ENCODE data around the gene XRCC6. TPM values are rescaled to one million over a fixed set of nuclear protein-coding genes. Genes with fewer than 3 reads are reported as not detected.
"Not testable (repeated sequence)": the region's sequence is repeated elsewhere in the genome, so short reads cannot be mapped to it uniquely, and the experiment has no call there.

XRCC6 gene
- total and polyA plus RNA-seq, 2 donors: 126 to 371 TPM

DNA sequence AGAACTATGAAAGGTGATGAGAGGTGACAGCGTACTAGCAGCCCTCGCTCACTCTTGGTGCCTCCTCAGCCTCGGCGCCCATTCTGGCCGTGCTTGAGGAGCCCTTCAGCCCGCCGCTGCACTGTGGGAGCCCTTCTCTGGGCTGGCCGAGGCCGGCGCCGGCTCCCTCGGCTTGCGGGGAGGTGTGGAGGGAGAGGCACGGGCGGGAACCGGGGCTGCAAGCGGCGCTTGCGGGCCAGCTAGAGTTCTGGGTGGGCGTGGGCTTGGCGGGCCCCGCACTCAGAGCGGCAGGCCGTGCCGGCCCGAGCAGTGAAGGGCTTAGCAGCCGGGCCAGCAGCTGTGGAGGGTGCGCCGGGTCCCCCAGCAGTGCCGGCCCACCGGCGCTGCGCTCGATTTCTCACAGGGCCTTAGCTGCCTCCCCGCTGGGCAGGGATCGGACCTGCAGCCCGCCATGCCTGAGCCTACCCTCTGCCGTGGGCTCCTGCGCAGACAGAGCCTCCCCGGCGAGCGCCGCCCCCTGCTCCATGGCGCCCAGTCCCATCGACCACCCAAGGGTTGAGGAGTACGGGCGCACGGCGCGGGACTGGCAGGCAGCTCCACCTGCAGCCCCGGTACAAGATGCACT is 27.6 kb upstream of the XRCC6 start:
- H3K27me3 ChIP-seq (ENCODE audit: control insufficient read depth in 2 of 2, insufficient read depth in 1 of 2, low read length in 1 of 2); H3K4me3 ChIP-seq (ENCODE audit: low read length in 2 of 2); H3K9me3 ChIP-seq (ENCODE audit: control insufficient read depth in 2 of 2, insufficient read depth in 1 of 2, low read length in 1 of 2); H3K27ac ChIP-seq (ENCODE audit: low read depth in 1 of 2, low read length in 1 of 2); H3K36me3 ChIP-seq (ENCODE audit: control insufficient read depth in 2 of 2, insufficient read depth in 2 of 2, low read length in 1 of 2); DNase-seq (ENCODE audit: low read depth in 6 of 9, low spot score in 9 of 9): not testable (repeated sequence)
- H3K4me1 ChIP-seq (ENCODE audit: control insufficient read depth in 2 of 2, insufficient read depth in 2 of 2, low read length in 2 of 2): peaks cover 7 to 17% of the 10 kb centered on the region in 2 donors
- WGBS: 99% methylated on average over 51 of the region's 51 CpGs

DNA sequence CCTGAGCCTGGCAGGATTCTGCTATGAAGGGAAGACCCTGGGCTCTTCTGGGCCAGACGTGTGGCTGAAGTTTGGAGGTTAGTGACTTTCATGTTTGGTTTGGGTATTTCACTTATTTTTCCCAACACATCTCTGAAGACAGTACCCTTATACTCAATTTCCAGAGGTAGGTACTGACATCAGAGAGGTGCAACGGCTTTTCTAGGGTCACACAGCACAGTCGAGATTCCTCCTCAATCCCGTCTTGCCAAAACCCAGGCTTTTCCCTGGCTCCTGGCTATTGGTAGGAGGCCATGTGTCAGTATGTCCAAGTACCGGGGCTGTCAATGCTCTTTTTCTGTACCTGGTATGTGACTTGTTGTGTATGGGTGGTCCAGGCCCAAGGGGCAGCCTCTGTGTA is 25.4 kb upstream of the XRCC6 start:
- H3K36me3 ChIP-seq (ENCODE audit: control insufficient read depth in 2 of 2, insufficient read depth in 2 of 2, low read length in 1 of 2): peaks cover 9 to 16% of the 10 kb centered on the region in 2 donors
- no peak overlapping the region for H3K4me3 ChIP-seq (ENCODE audit: low read length in 2 of 2)
- no peaks in the 10 kb centered on the region for H3K27me3 ChIP-seq (ENCODE audit: control insufficient read depth in 2 of 2, insufficient read depth in 1 of 2, low read length in 1 of 2)
- H3K9me3 ChIP-seq (ENCODE audit: control insufficient read depth in 2 of 2, insufficient read depth in 1 of 2, low read length in 1 of 2): no peaks in the 10 kb centered on the region
- no peaks in the 10 kb centered on the region for H3K4me1 ChIP-seq (ENCODE audit: control insufficient read depth in 2 of 2, insufficient read depth in 2 of 2, low read length in 2 of 2)
- WGBS: 98% methylated on average over 5 of the region's 5 CpGs
- no peak for DNase-seq (ENCODE audit: low read depth in 6 of 9, low spot score in 9 of 9)
- H3K27ac ChIP-seq (ENCODE audit: low read depth in 1 of 2, low read length in 1 of 2): no peak overlapping the region

DNA sequence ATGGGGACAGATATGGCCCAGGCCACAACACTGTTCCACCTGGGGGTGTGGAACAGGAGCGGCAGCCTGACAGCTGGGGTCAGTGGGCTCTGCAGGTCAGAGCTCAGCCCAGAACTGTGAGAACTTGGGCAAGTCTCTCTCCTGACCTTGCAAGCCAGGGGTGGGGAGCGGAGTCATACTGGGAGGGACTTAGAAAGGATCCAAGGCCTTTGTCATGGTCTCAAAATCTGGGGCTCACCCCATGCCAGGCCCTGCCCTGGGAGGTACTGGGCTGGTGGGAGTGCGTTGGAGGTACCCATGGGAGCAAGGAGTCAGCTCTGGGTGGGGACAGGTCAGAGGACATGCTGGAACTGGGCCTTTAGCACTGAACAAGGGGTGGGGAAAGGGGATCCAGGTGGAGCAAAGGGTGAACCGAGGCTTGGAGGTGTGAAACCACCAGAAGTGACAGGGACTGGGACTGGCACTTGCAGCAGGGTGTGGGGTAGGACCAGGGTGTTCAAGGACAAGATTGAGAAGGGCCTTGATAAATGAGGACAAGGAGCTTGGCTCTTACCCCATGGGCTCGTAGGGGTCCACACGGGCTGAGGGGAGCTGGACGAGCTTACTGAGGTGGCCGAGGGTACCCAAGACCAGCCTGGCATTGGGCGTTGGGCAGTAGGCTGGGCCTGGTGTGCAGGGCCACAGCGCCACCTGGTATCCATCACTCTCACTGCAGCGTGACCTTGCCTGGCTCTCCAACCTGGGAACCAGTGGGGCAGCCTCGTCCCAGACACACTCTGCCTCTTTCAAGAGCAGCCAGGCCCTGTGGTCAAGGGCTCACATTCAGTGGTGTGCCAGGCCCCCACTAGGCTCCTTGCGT is 24.1 kb upstream of the XRCC6 start:
- peak in 2 of 9 donors; percentile 21 to 35 for DNase-seq (ENCODE audit: low read depth in 6 of 9, low spot score in 9 of 9)
- H3K4me3 ChIP-seq (ENCODE audit: low read length in 2 of 2): no peak overlapping the region
- 71% methylated on average over 13 of the region's 13 CpGs for WGBS
- H3K27ac ChIP-seq (ENCODE audit: low read depth in 1 of 2, low read length in 1 of 2): no peak overlapping the region
- H3K9me3 ChIP-seq (ENCODE audit: control insufficient read depth in 2 of 2, insufficient read depth in 1 of 2, low read length in 1 of 2): no peaks in the 10 kb centered on the region
- no peaks in the 10 kb centered on the region for H3K4me1 ChIP-seq (ENCODE audit: control insufficient read depth in 2 of 2, insufficient read depth in 2 of 2, low read length in 2 of 2)
- no peaks in the 10 kb centered on the region for H3K27me3 ChIP-seq (ENCODE audit: control insufficient read depth in 2 of 2, insufficient read depth in 1 of 2, low read length in 1 of 2)
- peaks cover 13 to 27% of the 10 kb centered on the region in 2 donors for H3K36me3 ChIP-seq (ENCODE audit: control insufficient read depth in 2 of 2, insufficient read depth in 2 of 2, low read length in 1 of 2)

DNA sequence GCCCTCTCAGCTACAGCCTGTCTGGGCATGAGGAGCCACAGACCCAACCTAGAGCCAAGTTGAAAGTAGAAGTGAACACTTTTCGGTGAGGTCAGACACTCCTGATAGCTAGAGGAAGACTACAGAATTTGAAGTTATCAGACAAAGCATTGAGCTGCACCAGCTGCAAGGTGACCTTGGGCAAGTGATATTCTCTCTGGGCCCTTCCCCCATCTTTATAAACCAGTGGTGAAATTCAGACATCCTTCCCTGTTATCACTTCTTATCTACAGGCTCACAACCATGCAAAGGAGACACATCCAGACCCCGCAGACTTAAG is 23.5 kb upstream of the XRCC6 start:
- Histone ChIP-seq H3K4me1 (ENCODE audit: control insufficient read depth in 2 of 2, insufficient read depth in 2 of 2, low read length in 2 of 2) (no peaks in the 10 kb centered on the region), H3K36me3 (ENCODE audit: control insufficient read depth in 2 of 2, insufficient read depth in 2 of 2, low read length in 1 of 2) (peaks cover 18 to 33% of the 10 kb centered on the region in 2 donors), H3K27ac (ENCODE audit: low read depth in 1 of 2, low read length in 1 of 2) (no peak overlapping the region), H3K4me3 (ENCODE audit: low read length in 2 of 2) (no peak overlapping the region), H3K9me3 (ENCODE audit: control insufficient read depth in 2 of 2, insufficient read depth in 1 of 2, low read length in 1 of 2) (no peaks in the 10 kb centered on the region), H3K27me3 (ENCODE audit: control insufficient read depth in 2 of 2, insufficient read depth in 1 of 2, low read length in 1 of 2) (no peaks in the 10 kb centered on the region)
- no peak for DNase-seq (ENCODE audit: low read depth in 6 of 9, low spot score in 9 of 9)
- WGBS: 96% methylated on average over 2 of the region's 2 CpGs

DNA sequence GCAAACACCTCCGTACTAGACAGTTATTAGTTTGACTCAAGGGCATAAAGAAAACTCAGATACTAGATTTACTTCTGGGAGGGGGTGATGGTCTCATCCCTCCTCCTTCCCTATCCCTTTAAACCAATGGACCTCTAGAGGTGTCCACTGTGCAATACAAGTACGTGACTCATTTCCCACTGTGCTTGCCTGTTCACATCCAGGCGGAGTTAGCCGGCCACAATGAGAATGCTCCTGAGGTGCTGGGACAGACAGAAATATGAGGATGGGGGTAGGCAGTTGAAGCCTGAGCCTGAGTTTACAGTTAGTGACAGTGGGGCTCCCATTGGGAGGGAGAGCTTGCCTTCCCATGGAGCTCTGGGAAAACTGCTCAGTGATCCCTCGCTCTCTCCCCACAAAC is 23.0 kb upstream of the XRCC6 start:
- DNase-seq (ENCODE audit: low read depth in 6 of 9, low spot score in 9 of 9): no peak
- no peaks in the 10 kb centered on the region for H3K9me3 ChIP-seq (ENCODE audit: control insufficient read depth in 2 of 2, insufficient read depth in 1 of 2, low read length in 1 of 2)
- H3K4me3 ChIP-seq (ENCODE audit: low read length in 2 of 2): no peak overlapping the region
- peaks cover 23 to 38% of the 10 kb centered on the region in 2 donors for H3K36me3 ChIP-seq (ENCODE audit: control insufficient read depth in 2 of 2, insufficient read depth in 2 of 2, low read length in 1 of 2)
- H3K27ac ChIP-seq (ENCODE audit: low read depth in 1 of 2, low read length in 1 of 2): no peak overlapping the region
- no peaks in the 10 kb centered on the region for H3K4me1 ChIP-seq (ENCODE audit: control insufficient read depth in 2 of 2, insufficient read depth in 2 of 2, low read length in 2 of 2)
- no peaks in the 10 kb centered on the region for H3K27me3 ChIP-seq (ENCODE audit: control insufficient read depth in 2 of 2, insufficient read depth in 1 of 2, low read length in 1 of 2)
- 96% methylated on average over 5 of the region's 5 CpGs for WGBS

DNA sequence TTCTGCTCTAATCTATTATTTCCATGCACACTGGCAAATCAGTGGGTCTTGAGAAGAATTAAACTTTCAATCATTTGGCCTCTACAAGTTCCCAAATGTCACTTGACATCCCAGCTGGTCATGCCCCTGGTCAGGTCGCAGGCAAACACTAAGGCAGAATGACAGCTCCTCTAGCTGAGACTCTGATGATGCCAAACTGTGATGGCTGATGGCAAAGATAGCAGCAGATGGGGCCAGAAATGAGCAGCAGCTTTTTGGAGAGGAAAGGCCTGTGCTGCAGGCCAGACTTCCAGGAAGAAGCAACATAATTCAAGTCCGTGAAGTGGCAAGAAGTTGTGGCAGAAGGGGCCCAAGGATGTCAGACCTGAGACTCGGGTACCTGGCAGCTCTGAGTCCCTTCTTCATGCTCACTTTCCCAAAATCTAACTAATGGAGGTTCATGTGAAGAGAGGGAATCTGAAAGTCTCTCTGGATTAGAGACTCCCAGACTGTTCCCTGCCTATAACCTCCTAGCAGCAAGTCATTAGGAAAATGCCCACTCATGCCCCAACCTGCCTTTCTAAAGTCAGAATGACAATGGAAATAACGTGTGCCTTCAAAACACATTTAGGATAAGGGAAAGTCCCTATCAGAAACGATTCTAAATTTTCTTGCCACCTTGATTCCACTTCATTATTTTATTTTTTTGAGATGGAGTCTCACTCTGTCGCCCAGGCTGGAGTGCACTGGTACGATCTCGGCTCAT is 22.0 kb upstream of the XRCC6 start:
- no peaks in the 10 kb centered on the region for H3K27me3 ChIP-seq (ENCODE audit: control insufficient read depth in 2 of 2, insufficient read depth in 1 of 2, low read length in 1 of 2)
- no peak for DNase-seq (ENCODE audit: low read depth in 6 of 9, low spot score in 9 of 9)
- no peak overlapping the region for H3K4me3 ChIP-seq (ENCODE audit: low read length in 2 of 2)
- peaks cover 0 to 4% of the 10 kb centered on the region in 2 donors for H3K4me1 ChIP-seq (ENCODE audit: control insufficient read depth in 2 of 2, insufficient read depth in 2 of 2, low read length in 2 of 2)
- WGBS: 97% methylated on average over 8 of the region's 8 CpGs
- H3K36me3 ChIP-seq (ENCODE audit: control insufficient read depth in 2 of 2, insufficient read depth in 2 of 2, low read length in 1 of 2): peaks cover 25 to 43% of the 10 kb centered on the region in 2 donors
- H3K9me3 ChIP-seq (ENCODE audit: control insufficient read depth in 2 of 2, insufficient read depth in 1 of 2, low read length in 1 of 2): no peaks in the 10 kb centered on the region
- H3K27ac ChIP-seq (ENCODE audit: low read depth in 1 of 2, low read length in 1 of 2): no peak overlapping the region

DNA sequence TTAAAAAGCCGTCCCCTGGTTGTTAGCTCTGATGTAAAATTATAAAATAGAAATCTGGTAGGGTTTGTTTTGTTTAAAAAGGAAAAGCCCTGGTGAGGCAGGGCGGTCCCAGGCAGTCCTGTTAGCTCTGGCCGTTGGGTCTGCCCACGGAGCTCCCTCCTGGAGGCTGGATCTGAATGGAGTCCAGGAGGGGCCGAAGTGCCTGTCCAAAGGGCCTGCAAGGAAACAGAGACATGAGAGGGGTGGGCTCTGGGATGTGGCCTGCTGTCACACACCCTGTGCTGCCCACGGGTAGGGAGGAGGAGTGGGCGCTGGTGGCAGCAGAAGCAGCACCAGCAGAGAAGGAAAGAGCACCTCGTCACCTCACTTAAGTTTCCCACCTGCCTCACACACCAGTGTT is 20.1 kb upstream of the XRCC6 start:
- H3K36me3 ChIP-seq (ENCODE audit: control insufficient read depth in 2 of 2, insufficient read depth in 2 of 2, low read length in 1 of 2): peaks cover 35 to 60% of the 10 kb centered on the region in 2 donors
- H3K27ac ChIP-seq (ENCODE audit: low read depth in 1 of 2, low read length in 1 of 2): no peak overlapping the region
- no peak overlapping the region for H3K4me3 ChIP-seq (ENCODE audit: low read length in 2 of 2)
- 97% methylated on average over 8 of the region's 8 CpGs for WGBS
- no peaks in the 10 kb centered on the region for H3K27me3 ChIP-seq (ENCODE audit: control insufficient read depth in 2 of 2, insufficient read depth in 1 of 2, low read length in 1 of 2)
- H3K9me3 ChIP-seq (ENCODE audit: control insufficient read depth in 2 of 2, insufficient read depth in 1 of 2, low read length in 1 of 2): no peaks in the 10 kb centered on the region
- no peak for DNase-seq (ENCODE audit: low read depth in 6 of 9, low spot score in 9 of 9)
- peaks cover 0 to 4% of the 10 kb centered on the region in 2 donors for H3K4me1 ChIP-seq (ENCODE audit: control insufficient read depth in 2 of 2, insufficient read depth in 2 of 2, low read length in 2 of 2)

DNA sequence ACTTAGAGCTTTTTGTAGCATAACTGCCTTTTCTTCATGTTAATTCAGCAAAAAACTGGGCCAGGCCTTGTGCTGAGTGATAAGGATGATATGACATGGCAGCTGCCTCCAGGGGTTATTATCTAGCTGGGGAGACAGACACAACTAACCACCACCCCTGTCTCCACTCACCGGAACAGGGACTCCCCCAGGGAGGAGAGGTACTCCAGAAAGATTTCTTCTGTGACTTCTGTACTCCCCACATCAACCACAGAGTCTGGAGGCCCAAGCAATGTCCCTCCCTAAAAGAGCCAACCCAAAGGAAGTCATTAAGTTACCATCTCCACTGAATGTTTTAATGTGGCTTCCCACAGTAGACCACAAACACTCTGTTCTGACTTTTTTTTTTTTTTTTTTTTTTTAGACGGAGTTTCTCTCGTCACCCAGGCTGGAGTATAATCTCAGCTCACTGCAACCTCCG is 17.2 kb upstream of the XRCC6 start:
- no peak overlapping the region for H3K27ac ChIP-seq (ENCODE audit: low read depth in 1 of 2, low read length in 1 of 2)
- H3K27me3 ChIP-seq (ENCODE audit: control insufficient read depth in 2 of 2, insufficient read depth in 1 of 2, low read length in 1 of 2): no peaks in the 10 kb centered on the region
- no peak overlapping the region for H3K4me3 ChIP-seq (ENCODE audit: low read length in 2 of 2)
- 27% methylated on average over 4 of the region's 4 CpGs for WGBS
- peaks cover 39 to 65% of the 10 kb centered on the region in 2 donors for H3K36me3 ChIP-seq (ENCODE audit: control insufficient read depth in 2 of 2, insufficient read depth in 2 of 2, low read length in 1 of 2)
- peaks cover 0 to 4% of the 10 kb centered on the region in 2 donors for H3K4me1 ChIP-seq (ENCODE audit: control insufficient read depth in 2 of 2, insufficient read depth in 2 of 2, low read length in 2 of 2)
- DNase-seq (ENCODE audit: low read depth in 6 of 9, low spot score in 9 of 9): peak in 1 of 9 donors; percentile 49
- no peaks in the 10 kb centered on the region for H3K9me3 ChIP-seq (ENCODE audit: control insufficient read depth in 2 of 2, insufficient read depth in 1 of 2, low read length in 1 of 2)

DNA sequence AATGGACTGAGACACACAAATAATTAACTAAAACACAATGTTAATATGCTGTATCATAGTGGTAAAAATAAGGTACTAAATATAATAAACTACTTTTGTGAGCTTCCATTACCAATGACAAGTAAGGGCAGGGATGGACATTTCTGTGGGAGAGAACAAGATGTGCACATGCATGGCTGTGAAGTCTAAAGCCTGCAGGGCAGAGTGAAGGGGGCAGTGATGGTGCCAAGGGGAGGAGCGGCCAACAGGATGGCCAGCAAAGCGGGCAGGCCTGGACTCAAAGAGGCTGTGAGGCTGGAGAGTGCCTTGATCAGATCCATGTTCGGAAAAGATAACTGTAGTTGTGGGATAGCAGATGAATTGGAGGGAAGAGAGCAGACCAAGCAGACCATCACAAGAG is 12.7 kb upstream of the XRCC6 start:
- Histone ChIP-seq H3K4me1 (ENCODE audit: control insufficient read depth in 2 of 2, insufficient read depth in 2 of 2, low read length in 2 of 2) (peaks cover 0 to 4% of the 10 kb centered on the region in 2 donors), H3K9me3 (ENCODE audit: control insufficient read depth in 2 of 2, insufficient read depth in 1 of 2, low read length in 1 of 2) (no peaks in the 10 kb centered on the region), H3K27ac (ENCODE audit: low read depth in 1 of 2, low read length in 1 of 2) (no peak overlapping the region), H3K4me3 (ENCODE audit: low read length in 2 of 2) (no peak overlapping the region), H3K36me3 (ENCODE audit: control insufficient read depth in 2 of 2, insufficient read depth in 2 of 2, low read length in 1 of 2) (peaks cover 17 to 29% of the 10 kb centered on the region in 2 donors), H3K27me3 (ENCODE audit: control insufficient read depth in 2 of 2, insufficient read depth in 1 of 2, low read length in 1 of 2) (no peaks in the 10 kb centered on the region)
- 98% methylated on average over 3 of the region's 3 CpGs for WGBS
- no peak for DNase-seq (ENCODE audit: low read depth in 6 of 9, low spot score in 9 of 9)

All from thymus (tissue), 11 donors.